Tibial artery (tissue), 4 donors: ENCODE results near the gene C1QL4.
"Not testable (repeated sequence)": the region's sequence is repeated elsewhere in the genome, so short reads cannot be mapped to it uniquely, and the experiment has no call there.

Source experiments
- DNase-seq, 2 donors: peaks; one replicate each; pipeline ENCODE4 v3.0.0-alpha.2; 2019
- H3K27ac ChIP-seq, 2 donors: fragments of 200-600 bp; sonication (generic) in 1 of 2; 1 replicate in 1 of 2; 2 replicates in 1 of 2; pipeline ENCODE4 v1.5.1; 2018 to 2019; ENCODE audit warnings: mild to moderate bottlenecking in 1 of 2
- H3K27me3 ChIP-seq, 2 donors: fragments of 200-600 bp; sonication (generic) in 1 of 2; one replicate each; pipeline versions ENCODE4 v1.5.1 to v1.6.0; 2016 to 2019
- H3K36me3 ChIP-seq, 3 donors: fragments of 200-600 bp; sonication (generic) in 2 of 3; one replicate each; pipeline ENCODE4 v1.5.1; 2016 to 2019; ENCODE audit warnings: mild to moderate bottlenecking in 2 of 3
- H3K4me1 ChIP-seq, 4 donors: fragments of 200-600 bp; sonication (generic) in 2 of 4; 1 replicate in 3 of 4; 2 replicates in 1 of 4; pipeline ENCODE4 v1.5.1; 2016 to 2019
- H3K4me3 ChIP-seq, 2 donors: fragments of 200-600 bp; sonication (generic) in 1 of 2; 1 replicate in 1 of 2; 2 replicates in 1 of 2; pipeline ENCODE4 v1.5.1; 2018 to 2019; ENCODE audit warnings: mild to moderate bottlenecking in 2 of 2
- H3K9me3 ChIP-seq, 3 donors: fragments of 200-600 bp; sonication (generic) in 1 of 3; one replicate each; pipeline ENCODE4 v1.5.1; 2016 to 2019
- intact Hi-C: fragments of 100-400 bp; cut with DNase I; formaldehyde crosslinking; loops from one replicate; pipeline ENCODE4 v1.15.0; 2023; ENCODE audit warnings: low total_unique reads
- TF ChIP-seq, protein P1 (sequence below), 2 experiments: fragments of 200-600 bp in 1 of 2; fragments of 450-650 bp in 1 of 2; IDR thresholded peaks; one replicate each; pipeline ENCODE4 v1.5.1; 2017 to 2019; ENCODE audit warnings: antibody characterized with exemption in 2 of 2, mild to moderate bottlenecking in 1 of 2, moderate library complexity in 1 of 2

Gene C1QL4

DNA sequence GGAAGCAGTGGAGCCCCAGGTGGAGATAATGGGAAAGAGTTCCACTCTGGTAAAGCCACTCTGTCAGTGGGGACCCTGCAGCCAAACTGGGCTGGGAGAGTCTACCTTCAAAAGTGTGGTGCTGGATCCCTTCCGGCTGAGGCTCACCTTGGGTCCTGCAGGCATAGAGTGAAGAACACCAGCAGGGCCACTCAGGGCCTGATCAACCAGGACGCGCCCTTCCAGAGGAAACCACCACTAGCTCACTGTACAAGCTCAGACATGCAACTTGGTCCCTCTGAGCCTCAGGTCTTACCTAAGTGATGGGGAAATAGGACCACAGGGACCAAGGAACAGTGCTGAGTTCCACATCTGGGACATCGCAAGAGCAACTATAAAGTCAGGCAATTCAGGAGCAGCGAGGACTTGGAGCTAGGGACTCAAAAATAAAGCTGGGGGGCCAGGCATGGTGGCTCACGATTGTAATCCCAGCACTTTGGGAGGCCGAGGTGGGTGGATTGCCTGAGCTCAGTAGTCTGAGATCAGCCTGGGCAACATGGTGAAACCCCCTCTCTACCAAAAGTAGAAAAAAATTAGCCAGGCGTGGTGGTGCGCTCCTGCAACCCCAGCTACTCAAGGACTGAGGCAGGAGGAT is 47.9 kb downstream of the C1QL4 start:
- no peak overlapping the region for H3K4me3 ChIP-seq
- H3K4me1 ChIP-seq: peaks cover 0 to 14% (median 12%) of the 10 kb centered on the region in 4 donors
- TF ChIP-seq, protein P1, sequence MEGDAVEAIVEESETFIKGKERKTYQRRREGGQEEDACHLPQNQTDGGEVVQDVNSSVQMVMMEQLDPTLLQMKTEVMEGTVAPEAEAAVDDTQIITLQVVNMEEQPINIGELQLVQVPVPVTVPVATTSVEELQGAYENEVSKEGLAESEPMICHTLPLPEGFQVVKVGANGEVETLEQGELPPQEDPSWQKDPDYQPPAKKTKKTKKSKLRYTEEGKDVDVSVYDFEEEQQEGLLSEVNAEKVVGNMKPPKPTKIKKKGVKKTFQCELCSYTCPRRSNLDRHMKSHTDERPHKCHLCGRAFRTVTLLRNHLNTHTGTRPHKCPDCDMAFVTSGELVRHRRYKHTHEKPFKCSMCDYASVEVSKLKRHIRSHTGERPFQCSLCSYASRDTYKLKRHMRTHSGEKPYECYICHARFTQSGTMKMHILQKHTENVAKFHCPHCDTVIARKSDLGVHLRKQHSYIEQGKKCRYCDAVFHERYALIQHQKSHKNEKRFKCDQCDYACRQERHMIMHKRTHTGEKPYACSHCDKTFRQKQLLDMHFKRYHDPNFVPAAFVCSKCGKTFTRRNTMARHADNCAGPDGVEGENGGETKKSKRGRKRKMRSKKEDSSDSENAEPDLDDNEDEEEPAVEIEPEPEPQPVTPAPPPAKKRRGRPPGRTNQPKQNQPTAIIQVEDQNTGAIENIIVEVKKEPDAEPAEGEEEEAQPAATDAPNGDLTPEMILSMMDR (IDR thresholded peaks at IDR 0.05): no peak
- intact Hi-C loops: no loop called here
- no peaks in the 10 kb centered on the region for H3K36me3 ChIP-seq
- peak in 1 of 2 donors; percentile 33 for DNase-seq
- no peaks in the 10 kb centered on the region for H3K9me3 ChIP-seq
- no peak overlapping the region for H3K27ac ChIP-seq
- H3K27me3 ChIP-seq: no peaks in the 10 kb centered on the region

DNA sequence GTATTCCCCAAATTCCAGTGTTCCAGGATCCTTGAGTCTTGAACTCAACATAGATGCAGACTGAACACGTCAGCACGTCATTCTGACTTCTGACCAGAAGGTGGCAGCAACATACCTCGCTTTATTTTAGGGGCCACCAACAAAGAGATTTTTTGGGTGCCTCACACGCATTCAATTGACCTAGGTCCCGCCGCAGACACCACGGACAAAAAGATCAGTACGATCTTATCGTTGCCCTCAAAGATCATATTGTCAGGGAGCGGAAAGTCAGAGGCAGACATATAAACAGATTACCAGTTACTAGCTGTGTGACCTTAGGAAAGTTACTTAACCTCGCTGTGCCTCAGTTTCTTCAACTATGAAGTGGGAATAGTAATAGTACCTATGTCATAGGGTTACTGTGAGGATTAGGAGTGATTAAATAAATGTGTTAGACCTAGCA is 48.6 kb downstream of the C1QL4 start:
- no peaks in the 10 kb centered on the region for H3K9me3 ChIP-seq
- no peak overlapping the region for H3K27ac ChIP-seq
- intact Hi-C loops: no loop called here
- H3K27me3 ChIP-seq: no peaks in the 10 kb centered on the region
- no peaks in the 10 kb centered on the region for H3K36me3 ChIP-seq
- peak; percentile 50 to 62 for DNase-seq
- H3K4me1 ChIP-seq: peaks cover 0 to 10% (median 9%) of the 10 kb centered on the region in 4 donors
- TF ChIP-seq, protein P1 (IDR thresholded peaks at IDR 0.05): peak; percentile 75 to 79
- H3K4me3 ChIP-seq: no peak overlapping the region

DNA sequence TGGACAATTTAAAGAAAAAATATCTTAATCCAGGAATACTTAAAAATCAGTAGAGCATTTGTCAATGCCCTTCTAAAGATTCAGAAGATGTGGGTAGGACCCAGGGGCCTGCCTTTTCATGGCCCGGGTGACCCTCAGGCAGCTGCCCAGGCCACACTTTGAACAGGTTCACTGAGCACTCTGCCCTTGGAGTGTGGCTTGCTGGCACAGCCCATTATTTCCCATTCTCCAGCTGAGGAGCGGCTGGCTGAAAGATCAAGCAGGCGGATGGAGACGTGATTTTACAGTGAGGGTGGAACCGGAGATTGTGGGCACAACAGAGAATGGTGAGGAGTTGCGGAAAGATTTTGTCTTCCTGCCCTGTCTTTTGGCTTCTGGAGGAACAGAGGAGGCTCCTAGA is 49.1 kb downstream of the C1QL4 start:
- Histone ChIP-seq H3K27ac (no peak overlapping the region), H3K4me1 (peaks cover 0 to 5% (median 4%) of the 10 kb centered on the region in 4 donors), H3K36me3 (no peaks in the 10 kb centered on the region), H3K9me3 (no peaks in the 10 kb centered on the region), H3K4me3 (no peak overlapping the region), H3K27me3 (no peaks in the 10 kb centered on the region)
- peak in 1 of 2 donors; percentile 41 for DNase-seq
- intact Hi-C loops: no loop called here
- TF ChIP-seq, protein P1 (IDR thresholded peaks at IDR 0.05): no peak

DNA sequence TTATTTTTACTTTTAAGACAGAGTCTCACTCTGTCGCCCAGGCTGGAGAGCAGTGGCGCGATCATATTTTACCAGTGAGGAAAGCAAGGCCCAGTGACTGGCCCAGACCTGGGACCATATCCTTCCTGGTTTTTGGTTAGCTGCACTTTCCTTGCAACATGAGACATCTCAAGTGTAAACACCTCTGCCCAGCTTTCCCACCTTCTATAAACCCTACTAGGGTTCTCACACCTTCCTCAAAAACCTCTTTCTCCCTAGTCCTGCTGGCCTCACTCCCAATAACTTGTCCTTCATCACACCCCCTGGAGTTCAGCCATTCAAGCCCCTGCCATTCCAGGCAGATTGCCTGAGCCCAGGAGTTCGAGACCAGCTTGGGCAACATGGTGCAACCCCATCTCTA is 52.3 kb downstream of the C1QL4 start:
- no peaks in the 10 kb centered on the region for H3K9me3 ChIP-seq
- H3K4me1 ChIP-seq: no peaks in the 10 kb centered on the region
- intact Hi-C loops: no loop called here
- H3K27ac ChIP-seq: no peak overlapping the region
- no peaks in the 10 kb centered on the region for H3K27me3 ChIP-seq
- no peak overlapping the region for H3K4me3 ChIP-seq
- TF ChIP-seq, protein P1 (IDR thresholded peaks at IDR 0.05): no peak
- no peaks in the 10 kb centered on the region for H3K36me3 ChIP-seq
- DNase-seq: peak in 1 of 2 donors; percentile 39

DNA sequence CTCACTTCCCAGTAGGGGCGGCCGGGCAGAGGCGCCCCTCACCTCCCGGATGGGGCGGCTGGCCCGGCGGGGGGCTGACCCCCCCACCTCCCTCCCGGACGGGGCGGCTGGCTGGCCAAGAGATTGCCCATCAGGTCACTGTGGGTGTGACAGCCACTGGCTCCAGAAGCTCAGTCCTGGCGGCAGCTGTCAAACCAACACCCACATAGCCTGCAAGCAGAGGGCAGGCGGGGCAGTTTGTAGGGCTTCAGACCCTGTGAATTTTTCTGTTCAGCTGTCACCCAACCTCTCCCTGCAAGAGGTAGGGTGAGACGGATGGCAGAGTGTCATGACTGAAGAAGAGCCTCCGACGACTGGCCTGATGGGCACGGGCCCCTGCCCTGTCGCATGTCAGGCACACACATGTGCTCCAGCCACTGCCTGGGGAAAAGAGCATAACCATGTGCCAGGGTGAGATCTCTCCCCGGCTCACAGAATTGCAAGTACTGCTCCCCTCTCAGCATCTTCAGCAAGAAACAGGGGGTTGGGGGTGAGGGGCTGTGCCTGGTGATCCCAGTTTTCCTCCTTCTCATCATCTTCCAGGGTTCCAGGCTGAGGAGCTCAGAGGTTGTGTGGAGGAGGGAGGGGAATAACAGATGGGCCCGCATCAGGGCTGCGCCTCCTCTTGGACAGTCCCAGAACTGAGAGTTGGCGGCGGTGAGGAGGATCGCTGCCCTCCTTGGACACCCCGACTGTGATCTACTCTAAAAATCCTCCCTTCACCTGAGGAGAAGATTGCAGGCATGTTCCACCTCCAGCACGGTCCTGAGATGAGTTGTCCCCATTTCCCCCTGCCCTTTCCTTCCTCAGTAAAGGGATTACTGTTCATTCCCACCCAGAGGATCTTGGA is 53.2 kb downstream of the C1QL4 start:
- no peaks in the 10 kb centered on the region for H3K27me3 ChIP-seq

DNA sequence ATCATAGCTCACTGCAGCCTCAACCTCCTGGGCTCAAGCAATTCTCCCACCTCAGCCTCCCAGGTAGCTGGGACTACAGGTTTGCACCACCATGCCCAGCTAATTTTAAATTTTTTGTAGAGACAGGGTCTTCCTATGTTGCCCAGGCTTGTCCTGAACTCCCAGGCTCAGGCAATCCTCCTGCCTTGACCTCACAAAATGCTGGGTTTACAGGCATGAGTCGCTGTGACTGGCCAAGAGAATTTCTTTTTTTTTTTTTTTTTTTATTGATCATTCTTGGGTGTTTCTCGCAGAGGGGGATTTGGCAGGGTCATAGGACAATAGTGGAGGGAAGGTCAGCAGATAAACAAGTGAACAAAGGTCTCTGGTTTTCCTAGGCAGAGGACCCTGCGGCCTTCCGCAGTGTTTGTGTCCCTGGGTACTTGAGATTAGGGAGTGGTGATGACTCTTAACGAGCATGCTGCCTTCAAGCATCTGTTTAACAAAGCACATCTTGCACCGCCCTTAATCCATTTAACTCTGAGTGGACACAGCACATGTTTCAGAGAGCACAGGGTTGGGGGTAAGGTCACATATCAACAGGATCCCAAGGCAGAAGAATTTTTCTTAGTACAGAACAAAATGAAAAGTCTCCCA is 54.1 kb downstream of the C1QL4 start:
- not testable (repeated sequence) for H3K36me3 ChIP-seq, DNase-seq

More for the DNA sequence above, 53.2 kb downstream of the C1QL4 start:
- H3K4me3 ChIP-seq: no peak overlapping the region
- H3K27ac ChIP-seq: no peak overlapping the region
- TF ChIP-seq, protein P1 (IDR thresholded peaks at IDR 0.05): no peak
- no peaks in the 10 kb centered on the region for H3K4me1 ChIP-seq
- peak in 1 of 2 donors; percentile 52 for DNase-seq
- no peaks in the 10 kb centered on the region for H3K9me3 ChIP-seq
- H3K36me3 ChIP-seq: no peaks in the 10 kb centered on the region
- intact Hi-C loops: no loop called here

More for the DNA sequence above, 54.1 kb downstream of the C1QL4 start:
- H3K4me3 ChIP-seq, H3K27me3 ChIP-seq, intact Hi-C loops, H3K9me3 ChIP-seq, H3K27ac ChIP-seq, H3K4me1 ChIP-seq: not testable (repeated sequence)
